Natural killer cell (primary cell): Measurements from ENCODE around the gene ZNRF4. TPM values are rescaled to one million over a fixed set of nuclear protein-coding genes. Genes with fewer than 3 reads are reported as not detected.

Source experiments
- ATAC-seq, 3 donors: fragments of 150-1000 bp in 2 of 3; fragments of 200-7000 bp in 1 of 3; cut with Tn5 transposase; 1 replicate in 1 of 3; 2 replicates in 2 of 3; pipeline ENCODE4 v1.10.0; 2021; ENCODE audit warnings: mild to moderate bottlenecking in 2 of 3, moderate library complexity in 2 of 3
- DNase-seq, 2 donors: peaks; one replicate each; pipeline versions ENCODE4 v3.0.0 to v3.0.0-alpha.2; 2013 to 2021; ENCODE audit warnings: mixed read lengths in 1 of 2
- H3K27ac ChIP-seq: one replicate; pipeline ENCODE4 v1.5.1; 2013; ENCODE audit warnings: mild to moderate bottlenecking, low read length
- H3K27me3 ChIP-seq: one replicate; pipeline ENCODE4 v1.6.1; 2013; ENCODE audit warnings: low read length; ENCODE audit not compliant: control insufficient read depth, insufficient read depth
- H3K36me3 ChIP-seq: one replicate; pipeline ENCODE4 v1.6.1; 2013; ENCODE audit warnings: low read length; ENCODE audit not compliant: control insufficient read depth, insufficient read depth
- H3K4me1 ChIP-seq: one replicate; pipeline ENCODE4 v1.6.1; 2013; ENCODE audit warnings: low read length; ENCODE audit not compliant: control insufficient read depth, insufficient read depth
- H3K4me3 ChIP-seq: one replicate; pipeline ENCODE4 v1.5.1; 2013; ENCODE audit warnings: low read length
- H3K9me3 ChIP-seq: one replicate; pipeline ENCODE4 v1.6.1; 2013; ENCODE audit warnings: low read length; ENCODE audit not compliant: control insufficient read depth, insufficient read depth
- H3K27ac Mint-ChIP-seq, 2 donors: one replicate each; pipeline ENCODE4 v1.8.0; 2022; ENCODE audit warnings: mild to moderate bottlenecking in 2 of 2, mixed read lengths in 2 of 2, moderate library complexity in 1 of 2
- H3K27me3 Mint-ChIP-seq, 2 donors: one replicate each; pipeline ENCODE4 v1.8.0; 2022; ENCODE audit warnings: low read depth in 2 of 2, mixed read lengths in 2 of 2
- H3K36me3 Mint-ChIP-seq: one replicate; pipeline ENCODE4 v1.8.0; 2022; ENCODE audit warnings: mixed read lengths
- H3K4me1 Mint-ChIP-seq, 2 donors: one replicate each; pipeline ENCODE4 v1.8.0; 2022; ENCODE audit warnings: mixed read lengths in 2 of 2
- H3K4me3 Mint-ChIP-seq: one replicate; pipeline ENCODE4 v1.8.0; 2022; ENCODE audit warnings: mild to moderate bottlenecking, moderate library complexity, mixed read lengths
- H3K9me3 Mint-ChIP-seq, 2 donors: one replicate each; pipeline ENCODE4 v1.8.0; 2022; ENCODE audit warnings: mixed read lengths in 2 of 2
- CTCF ChIP-seq: fragments of 200-600 bp; IDR thresholded peaks from one replicate; pipeline ENCODE4 v1.8.0; 2022; ENCODE audit warnings: antibody characterized with exemption
- WGBS: methylation state at CpG from one replicate; pipeline ENCODE4 v1.1.7; 2013; ENCODE audit warnings: missing lambda C conversion rate; ENCODE audit not compliant: insufficient coverage; 5-methylcytosine and 5-hydroxymethylcytosine counted together
- intact Hi-C: fragments of 100-400 bp; cut with micrococcal nuclease; formaldehyde crosslinking; loops from one replicate; pipeline ENCODE4 v1.14.2; 2022
- total RNA-seq, 4 donors: library from RNA; stranded (reverse); fragments of 120-200 nt in 1 of 4; gene quantifications; one replicate each; pipeline versions ENCODE4 v1.2.3 to v1.2.4, GENCODE V29; 2013 to 2022

Gene ZNRF4
- total RNA-seq, 3 donors from 2014 or later (not counting 1 experiment from before 2014, with no cell fraction given), result not detected

- peaks cover 7 to 29% of the 10 kb centered on the region in 2 donors for H3K27me3 Mint-ChIP-seq
- no peak for DNase-seq
- no peak for TF ChIP-seq CTCF
- no peak overlapping the region for H3K4me3 Mint-ChIP-seq
- H3K9me3 ChIP-seq, result no peaks in the 10 kb centered on the region
- no peak overlapping the region for H3K27ac ChIP-seq
- H3K36me3 Mint-ChIP-seq, result no peaks in the 10 kb centered on the region
- no peaks in the 10 kb centered on the region for H3K36me3 ChIP-seq
- no peak overlapping the region for H3K27ac Mint-ChIP-seq
- H3K4me3 ChIP-seq, result no peak overlapping the region
- intact Hi-C loops, result no loop called here
- no peaks in the 10 kb centered on the region for H3K27me3 ChIP-seq
- no peaks in the 10 kb centered on the region for H3K9me3 Mint-ChIP-seq
- no peaks in the 10 kb centered on the region for H3K4me1 ChIP-seq
- ATAC-seq, result no peak
- no peaks in the 10 kb centered on the region for H3K4me1 Mint-ChIP-seq
- 41% methylated on average over 10 of the region's 10 CpGs for WGBS
These were observed 25.0 kb upstream of the ZNRF4 start for GRCh38 chr19:5430237-5430636.

DNA sequence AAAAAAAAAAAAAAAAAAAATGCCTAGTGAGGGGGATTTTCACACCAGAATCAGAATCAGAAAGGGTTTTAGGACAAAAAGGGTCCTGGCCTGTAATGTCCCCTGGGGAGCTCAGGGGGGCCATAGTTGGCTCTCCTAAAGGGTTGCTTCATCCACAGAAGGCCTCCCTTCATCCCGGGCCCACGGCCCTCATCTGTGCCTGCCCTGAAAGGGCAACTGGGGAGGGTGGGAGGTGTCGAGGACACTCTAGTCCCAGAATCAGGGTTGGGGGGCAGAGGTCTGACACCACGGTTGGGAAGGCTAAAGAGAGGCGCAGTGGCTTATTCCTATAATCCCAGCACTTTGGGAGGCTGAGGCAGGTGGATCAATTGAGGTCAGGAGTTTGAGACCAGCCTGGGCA is 22.5 kb upstream of the ZNRF4 start:
- Histone ChIP-seq H3K36me3 (no peaks in the 10 kb centered on the region), H3K4me1 (no peaks in the 10 kb centered on the region), H3K9me3 (no peaks in the 10 kb centered on the region), H3K27ac (no peak overlapping the region), H3K27me3 (peaks cover 4% of the 10 kb centered on the region), H3K4me3 (no peak overlapping the region)
- no peak overlapping the region for H3K4me3 Mint-ChIP-seq
- no peaks in the 10 kb centered on the region for H3K4me1 Mint-ChIP-seq
- ATAC-seq (no peak), DNase-seq (no peak)
- no peaks in the 10 kb centered on the region for H3K36me3 Mint-ChIP-seq
- peaks cover 6 to 27% of the 10 kb centered on the region in 2 donors for H3K27me3 Mint-ChIP-seq
- 77% methylated on average over 5 of the region's 5 CpGs for WGBS
- TF ChIP-seq CTCF, result no peak
- no peaks in the 10 kb centered on the region for H3K9me3 Mint-ChIP-seq
- intact Hi-C loops, result no loop called here
- no peak overlapping the region for H3K27ac Mint-ChIP-seq

- Mint-ChIP-seq H3K27ac (no peak overlapping the region), H3K36me3 (no peaks in the 10 kb centered on the region), H3K9me3 (no peaks in the 10 kb centered on the region), H3K4me3 (no peak overlapping the region), H3K27me3 (peaks cover 7 to 34% of the 10 kb centered on the region in 2 donors), H3K4me1 (no peaks in the 10 kb centered on the region)
- Histone ChIP-seq H3K4me3 (no peak overlapping the region), H3K36me3 (no peaks in the 10 kb centered on the region), H3K4me1 (no peaks in the 10 kb centered on the region), H3K27me3 (peaks cover 4% of the 10 kb centered on the region), H3K27ac (no peak overlapping the region), H3K9me3 (no peaks in the 10 kb centered on the region)
- ATAC-seq, result no peak
- DNase-seq, result no peak
- WGBS, result 43% methylated on average over 6 of the region's 6 CpGs
- TF ChIP-seq CTCF, result no peak
- intact Hi-C loops, result no loop called here
These were observed 20.8 kb upstream of the ZNRF4 start for GRCh38 chr19:5434351-5434917.
